GM21619 (cell line): ENCODE measurements around the gene XRRA1.
"Not testable (repeated sequence)": the region's sequence is repeated elsewhere in the genome, so short reads cannot be mapped to it uniquely, and the experiment has no call there.

Source experiments
- ATAC-seq: cut with Tn5 transposase; IDR thresholded peaks from one replicate; pipeline ENCODE4 v1.9.1; 2021; ENCODE audit not compliant: unreplicated experiment

Gene XRRA1

DNA sequence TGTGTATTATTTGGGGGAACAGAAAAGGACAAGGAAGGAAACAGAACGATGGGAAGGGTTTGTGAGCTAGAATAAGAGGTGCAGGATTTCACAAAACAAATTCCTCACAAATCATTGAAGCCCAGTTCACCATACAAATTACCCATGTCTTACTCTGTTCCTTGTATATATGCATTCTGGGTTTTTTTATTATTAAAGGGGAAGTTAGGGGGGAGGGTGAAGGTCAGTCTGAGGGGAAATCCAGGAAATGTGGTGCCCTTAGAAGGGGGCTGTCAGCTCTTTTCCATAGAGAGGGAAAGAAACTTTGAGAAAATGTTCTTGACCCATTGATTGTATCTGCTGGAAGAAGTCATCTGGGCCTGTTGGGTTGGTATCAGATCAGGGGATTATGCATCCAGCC lies 109.4 kb downstream of the XRRA1 start:
- ATAC-seq, result no peak

DNA sequence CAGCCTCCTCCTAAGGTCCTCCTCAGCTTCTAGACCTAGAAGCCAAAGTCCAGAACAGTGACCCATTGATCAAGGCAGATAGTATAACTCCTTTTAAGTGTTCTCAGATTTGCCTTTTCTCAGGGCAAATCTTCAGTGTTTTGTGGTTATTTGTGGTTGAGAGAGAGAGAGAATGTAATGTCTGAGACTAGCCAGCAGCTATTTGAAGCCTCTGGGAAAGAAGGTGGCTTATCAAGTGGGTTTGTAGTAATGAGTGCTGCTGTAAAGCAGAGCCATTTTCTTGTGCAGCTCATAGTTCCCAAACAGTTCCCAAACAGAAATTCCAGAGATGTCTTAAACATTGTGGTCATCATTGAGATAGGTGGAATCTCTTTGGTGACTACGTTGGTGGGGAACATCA lies 110.7 kb downstream of the XRRA1 start:
- no peak for ATAC-seq

DNA sequence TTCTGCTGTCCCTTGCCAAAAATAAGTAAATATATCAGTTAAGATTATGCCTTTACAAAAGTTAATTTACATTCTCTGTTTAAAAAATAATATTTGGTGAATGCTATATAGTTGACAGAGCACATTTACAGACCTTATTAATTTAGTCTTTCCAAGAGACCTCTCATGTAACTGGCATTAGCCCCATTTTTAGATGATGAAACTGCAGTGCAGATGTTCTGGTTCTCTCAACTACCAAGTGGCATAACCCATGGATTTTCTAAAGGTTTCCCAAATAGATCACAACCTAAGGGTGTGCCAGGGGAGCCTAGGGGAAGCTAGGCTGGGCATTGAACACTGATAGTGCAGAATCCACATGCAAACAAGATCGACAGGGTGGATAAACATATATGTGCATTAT lies 111.7 kb downstream of the XRRA1 start:
- ATAC-seq, result no peak

DNA sequence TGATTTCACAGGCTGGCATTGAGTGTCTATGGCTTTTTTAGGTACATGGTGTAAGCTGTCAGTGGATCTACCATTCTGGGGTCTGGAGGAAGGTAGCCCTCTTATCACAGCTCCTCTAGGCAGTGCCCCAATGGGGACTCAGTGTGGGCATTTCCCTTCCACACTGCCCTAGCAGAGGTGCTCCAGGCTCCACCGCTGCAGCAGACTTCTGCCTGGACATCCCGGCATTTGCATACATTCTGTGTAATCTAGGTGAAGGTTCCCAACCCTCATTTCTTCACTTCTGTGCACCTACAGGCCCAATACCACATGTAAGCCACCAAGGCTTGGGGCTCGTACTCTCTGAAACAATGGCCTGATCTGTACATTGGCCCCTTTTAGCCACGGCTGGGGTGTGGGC lies 122.0 kb downstream of the XRRA1 start:
- ATAC-seq, result no peak

DNA sequence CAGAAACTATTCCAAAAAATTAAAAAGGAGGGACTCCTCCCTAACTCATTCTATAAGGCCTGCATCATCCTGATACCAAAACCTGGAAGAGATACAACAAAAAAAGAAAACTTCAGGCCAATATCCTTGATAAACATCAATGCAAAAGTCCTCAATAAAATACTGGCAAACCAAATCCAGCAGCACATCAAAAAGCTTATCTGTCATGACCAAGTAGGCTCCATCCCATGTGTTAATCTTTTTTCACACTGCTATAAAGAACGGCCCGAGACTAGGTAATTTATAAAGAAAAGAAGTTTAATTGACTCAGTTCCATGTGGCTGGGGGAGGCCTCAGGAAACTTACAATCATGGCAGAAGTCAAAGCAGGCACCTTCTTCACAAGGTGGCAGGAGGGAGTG lies 123.3 kb downstream of the XRRA1 start:
- not testable (repeated sequence) for ATAC-seq

DNA sequence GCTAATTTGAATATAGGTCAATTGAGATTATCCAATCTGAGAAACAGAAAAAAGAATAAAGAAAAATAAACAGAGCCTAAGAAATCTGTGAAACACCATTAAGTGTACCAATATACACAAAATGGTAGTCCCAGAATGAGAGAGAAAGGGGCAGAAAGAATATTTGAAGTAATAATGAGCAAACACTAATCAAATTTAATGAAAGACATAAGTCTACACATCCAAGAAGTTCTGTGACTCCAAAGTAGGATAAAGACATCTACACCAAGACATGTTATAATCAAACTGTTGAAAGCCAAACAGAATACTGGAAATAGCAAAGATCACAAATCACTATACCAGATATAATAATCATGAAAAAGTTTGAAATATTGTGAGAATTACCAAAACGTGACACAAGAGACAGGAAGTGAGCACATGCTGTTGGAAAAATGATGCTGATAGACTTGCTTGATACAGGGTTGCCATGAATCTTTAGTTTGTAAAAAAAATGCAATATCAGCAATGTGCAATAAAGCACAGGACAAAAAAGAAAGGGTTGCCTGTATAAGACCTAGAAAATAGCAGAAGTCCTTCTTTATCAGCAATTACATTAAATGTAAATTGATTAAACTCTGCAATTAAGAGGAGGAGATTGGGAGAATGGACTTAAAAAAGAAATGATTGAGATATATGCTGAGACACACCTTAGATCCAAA lies 124.5 kb downstream of the XRRA1 start:
- ATAC-seq, result no peak

DNA sequence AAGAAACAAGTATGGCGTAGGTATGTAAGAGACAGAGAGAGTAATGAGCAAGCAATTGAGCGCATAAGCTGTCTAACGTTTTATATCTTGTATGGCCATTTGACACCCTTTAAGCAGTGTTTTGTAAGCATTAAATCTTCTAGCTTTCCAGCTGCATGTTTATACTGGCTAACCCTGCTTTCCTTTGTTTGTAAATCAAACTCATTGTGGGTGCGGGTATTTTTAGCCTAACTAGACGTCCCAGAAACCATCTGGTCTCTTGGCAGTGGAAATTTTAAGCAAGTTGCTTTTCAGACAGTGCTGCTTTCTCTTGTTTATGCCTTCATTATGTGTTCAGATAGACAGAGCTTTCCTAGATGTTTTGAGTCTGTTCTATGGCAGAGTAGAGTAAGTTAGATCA lies 126.7 kb downstream of the XRRA1 start:
- no peak for ATAC-seq

DNA sequence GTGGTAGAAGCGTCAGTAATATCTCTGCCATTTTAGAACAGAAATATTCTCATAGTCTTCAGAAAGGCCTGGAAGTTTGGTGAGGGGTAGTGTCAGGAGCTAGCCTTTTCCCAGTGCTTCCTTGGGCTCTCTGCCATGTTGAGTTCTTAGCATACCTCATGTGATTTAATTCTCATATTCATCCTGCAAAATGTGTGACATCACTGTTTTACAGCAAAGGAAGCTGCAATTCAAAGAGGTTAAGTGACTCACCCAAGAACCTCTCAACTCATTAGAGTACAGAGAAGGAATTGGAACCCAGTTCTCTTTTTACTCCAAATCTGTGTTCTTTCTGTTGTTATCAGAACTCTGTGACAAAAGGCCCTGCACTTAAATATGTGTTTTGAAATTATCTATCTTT lies 128.1 kb downstream of the XRRA1 start:
- no peak for ATAC-seq

DNA sequence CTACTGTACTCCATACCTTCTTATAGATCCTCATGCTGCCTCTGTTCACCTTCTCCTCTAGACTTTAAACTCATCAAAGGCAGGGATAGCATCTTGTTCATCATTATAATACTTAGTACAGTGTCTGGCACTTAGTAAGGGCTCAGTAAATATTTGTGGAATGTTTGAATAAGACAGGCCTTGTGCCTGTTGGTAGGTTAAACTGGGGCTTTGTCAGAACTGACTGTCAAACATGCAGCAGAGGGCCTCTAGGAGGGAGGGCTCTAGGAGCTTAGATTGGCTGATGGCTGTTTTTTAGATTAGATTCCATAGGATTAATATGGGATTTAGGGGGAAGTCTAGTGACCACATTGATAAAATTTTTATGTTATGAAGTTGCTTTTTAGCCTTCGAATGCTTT lies 129.5 kb downstream of the XRRA1 start:
- no peak for ATAC-seq

DNA sequence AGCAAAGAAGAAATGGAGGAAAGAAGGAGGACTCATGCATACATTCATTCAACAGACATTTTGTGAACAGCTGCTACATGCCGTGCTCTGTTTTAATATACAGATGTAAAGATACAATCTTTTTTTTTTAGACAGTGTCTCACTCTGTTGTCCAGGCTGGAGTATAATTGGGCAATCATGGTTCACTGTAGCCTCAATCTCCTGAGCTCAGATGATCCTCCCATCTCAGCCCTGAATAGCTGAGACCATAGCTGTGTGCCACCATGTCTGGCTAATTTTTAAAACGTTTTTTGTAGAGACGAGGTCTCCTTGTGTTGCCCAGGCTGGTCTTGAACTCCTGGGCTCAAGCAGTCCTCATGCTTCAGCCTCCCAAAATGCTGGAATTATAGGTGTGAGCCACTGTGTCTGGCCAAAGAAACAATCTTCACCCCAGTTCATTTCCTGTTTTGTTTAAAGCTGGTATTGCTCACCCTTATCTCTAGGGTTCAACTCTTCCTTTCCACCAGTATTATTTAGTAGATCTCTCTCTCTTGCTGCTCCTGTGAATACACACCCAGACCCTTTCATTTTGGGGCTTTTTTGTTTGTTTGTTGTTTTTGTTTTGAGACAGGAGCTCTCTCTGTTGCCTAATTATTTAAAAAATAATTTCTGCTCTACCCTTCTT lies 130.5 kb downstream of the XRRA1 start:
- no peak for ATAC-seq

DNA sequence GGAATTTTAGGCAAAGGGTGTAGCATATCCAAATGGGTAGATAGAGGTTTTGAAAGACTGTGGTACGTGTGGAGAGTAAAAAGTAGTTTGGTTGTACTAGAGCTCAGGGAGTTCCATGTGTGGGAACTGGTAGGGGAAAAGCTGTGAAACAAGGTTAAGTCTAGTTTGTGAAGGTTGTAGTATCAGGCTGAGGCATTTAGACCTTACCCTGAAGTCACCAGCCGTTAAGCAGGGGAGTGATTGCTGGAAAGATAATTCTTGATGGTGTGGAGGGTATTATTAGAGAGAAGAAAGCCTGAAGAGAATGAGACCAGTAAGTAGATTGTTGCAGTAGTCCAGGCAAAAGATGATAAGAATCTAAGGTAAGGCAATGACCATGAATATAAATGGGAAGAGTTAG lies 132.2 kb downstream of the XRRA1 start:
- ATAC-seq, result no peak

DNA sequence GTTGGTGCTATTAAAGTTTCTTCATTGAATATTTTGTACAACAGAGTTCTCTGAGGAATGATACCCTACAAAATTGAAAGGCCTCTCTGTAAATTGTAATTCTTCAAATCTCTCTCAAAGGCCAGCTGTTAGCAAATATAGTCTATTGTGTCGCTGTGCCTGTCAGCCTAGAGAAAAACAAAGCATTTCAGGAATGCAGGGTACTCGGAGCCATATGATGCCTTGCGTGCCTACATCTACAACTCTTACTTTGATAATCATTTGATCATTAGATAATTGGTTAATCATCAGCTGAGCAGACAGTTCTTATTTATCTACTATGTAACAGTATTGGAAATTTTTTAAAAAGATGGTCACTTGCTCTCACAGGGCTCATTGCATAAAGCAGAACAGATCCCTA lies 132.9 kb downstream of the XRRA1 start:
- ATAC-seq, result no peak

DNA sequence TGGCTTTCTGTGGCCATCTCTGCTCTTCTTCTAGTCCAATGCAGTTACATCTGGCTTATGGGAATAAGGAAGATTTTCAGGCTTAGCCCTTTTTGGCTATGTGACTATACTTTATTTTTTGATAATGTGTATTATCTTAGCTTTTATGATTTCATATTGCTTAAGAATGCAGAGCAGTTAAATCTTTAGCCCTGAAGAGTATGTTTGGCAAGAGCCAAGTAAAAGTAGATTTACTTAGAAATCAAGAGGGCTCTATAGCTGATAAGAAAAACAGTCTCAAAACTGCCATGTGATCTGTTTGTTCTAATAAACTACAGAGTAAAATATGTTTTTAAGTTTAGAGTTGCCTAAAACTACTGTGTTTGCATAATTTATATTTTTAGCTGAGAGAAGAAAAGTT lies 139.1 kb downstream of the XRRA1 start:
- no peak for ATAC-seq

DNA sequence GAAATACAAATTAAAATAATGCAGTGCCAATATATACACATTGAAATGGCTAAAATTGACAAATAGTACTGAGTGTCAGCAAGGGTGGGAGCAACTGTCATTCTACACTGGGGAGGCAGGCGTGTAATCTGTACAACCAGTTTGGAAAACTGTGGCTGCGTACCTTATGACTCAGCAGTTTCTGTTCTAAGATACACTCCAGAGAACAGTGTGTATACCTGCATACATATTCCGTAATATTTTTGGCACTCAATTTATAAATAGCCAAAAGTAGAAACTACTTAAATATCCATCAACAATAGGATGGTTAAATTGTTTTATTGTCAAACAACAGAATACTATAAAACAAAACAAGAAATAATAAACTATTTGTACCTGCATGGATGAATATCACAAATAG lies 142.6 kb downstream of the XRRA1 start:
- ATAC-seq, result no peak

DNA sequence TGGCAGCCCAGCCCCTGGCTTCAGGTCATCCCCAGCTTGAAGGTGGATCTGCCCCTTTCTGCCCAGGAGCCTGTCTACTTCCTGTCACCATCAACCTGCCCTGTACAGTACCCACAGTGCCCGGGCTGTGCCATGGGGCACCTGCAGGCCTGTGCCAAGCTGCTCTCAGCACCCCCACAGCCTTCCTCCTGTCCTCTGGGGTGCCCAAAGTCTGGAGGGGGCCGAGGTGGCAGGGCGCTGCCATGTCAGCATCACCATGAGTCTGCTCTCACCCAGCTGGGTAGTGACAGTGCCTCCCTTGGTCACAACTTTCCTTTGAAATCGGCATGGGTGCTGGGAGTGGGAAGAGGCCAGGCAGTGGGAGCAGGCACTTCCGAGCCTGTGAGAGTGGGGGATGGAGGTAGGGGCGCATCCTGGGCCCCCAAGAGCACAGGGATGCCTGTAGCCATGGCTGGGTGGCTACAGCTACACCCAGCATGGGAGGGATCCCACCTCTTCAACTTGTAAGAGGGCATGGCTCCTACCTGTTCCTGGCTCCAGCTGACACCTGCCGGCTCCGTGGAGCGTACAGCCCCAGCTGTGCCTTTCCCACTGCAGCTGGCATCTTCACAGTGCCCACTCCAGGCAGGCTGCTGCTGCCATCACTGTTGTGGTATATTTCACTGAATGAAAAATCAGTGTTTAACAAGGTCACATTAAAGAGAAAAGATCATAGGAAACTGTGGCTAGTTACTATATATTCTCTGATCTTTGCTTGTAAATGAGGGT lies 157.4 kb downstream of the XRRA1 start:
- ATAC-seq, result no peak
